Colonic mucosa (tissue), 4 donors: Measurements from ENCODE around the gene LAMC3. TPM values are rescaled to one million over a fixed set of nuclear protein-coding genes. Genes with fewer than 3 reads are reported as not detected.

Source experiments
- DNase-seq: peaks from one replicate; pipeline ENCODE4 v3.0.0-alpha.2; 2020
- H3K27ac ChIP-seq: fragments of 200-600 bp; one replicate; pipeline ENCODE4 v1.8.0; 2021
- H3K27me3 ChIP-seq: fragments of 200-600 bp; one replicate; pipeline ENCODE4 v1.8.0; 2021
- H3K36me3 ChIP-seq: fragments of 200-600 bp; one replicate; pipeline ENCODE4 v1.8.0; 2021
- H3K4me1 ChIP-seq: fragments of 200-600 bp; one replicate; pipeline ENCODE4 v1.8.0; 2021; ENCODE audit warnings: mild to moderate bottlenecking
- H3K4me3 ChIP-seq: fragments of 200-600 bp; one replicate; pipeline ENCODE4 v1.8.0; 2021
- H3K9ac ChIP-seq, 2 donors: one replicate each; pipeline ENCODE4 v1.7.0; 2013; ENCODE audit warnings: control low read depth in 2 of 2, low read depth in 2 of 2, low read length in 2 of 2
- H3K9me3 ChIP-seq: fragments of 200-600 bp; one replicate; pipeline ENCODE4 v1.8.0; 2021
- intact Hi-C: fragments of 100-400 bp; cut with DNase I; formaldehyde crosslinking; loops from one replicate; pipeline ENCODE4 v1.14.1; 2022
- total RNA-seq, 2 donors: library from RNA; stranded (reverse); fragmentation: NEBNext Ultra II Directional in 1 of 2; extraction: Animal tissue kit (Norgen Biotek cat#: 25700) in 1 of 2; gene quantifications; one replicate each; pipeline ENCODE4 v1.2.1, GENCODE V29; 2021
- TF ChIP-seq, protein P1 (sequence below): fragments of 200-600 bp; IDR thresholded peaks from one replicate; pipeline ENCODE4 v1.8.0; 2022; ENCODE audit warnings: antibody characterized with exemption, mild to moderate bottlenecking
- donor health status: healthy.
- donor health status: DM: no; HTN: no; CAD: no.
- donor health status: DM: no; HTN: no; CAD: no.

Gene LAMC3
- total RNA-seq, 2 donors from 2014 or later: 0.67 to 1.9 TPM

DNA sequence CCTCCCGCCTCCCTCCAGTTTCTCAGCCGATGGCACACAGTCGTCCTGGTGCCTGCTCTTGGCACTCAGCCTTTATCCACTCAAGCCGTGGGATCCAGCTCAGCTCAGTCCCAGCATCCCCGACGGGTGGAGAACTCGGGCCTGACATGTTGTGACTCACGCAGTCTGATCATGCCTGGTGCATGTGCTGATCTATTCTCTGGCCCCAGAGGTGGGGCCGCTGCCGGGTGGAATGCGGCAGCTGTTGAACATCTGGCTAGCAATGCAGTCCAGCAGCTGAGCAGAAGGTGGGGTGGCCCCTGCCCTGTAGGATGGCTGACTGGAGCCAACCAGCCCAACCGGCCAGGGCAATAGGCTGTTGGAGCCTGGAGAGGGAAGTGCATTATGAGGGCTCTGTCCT lies 85.6 kb downstream of the LAMC3 start:
- TF ChIP-seq, protein P1, sequence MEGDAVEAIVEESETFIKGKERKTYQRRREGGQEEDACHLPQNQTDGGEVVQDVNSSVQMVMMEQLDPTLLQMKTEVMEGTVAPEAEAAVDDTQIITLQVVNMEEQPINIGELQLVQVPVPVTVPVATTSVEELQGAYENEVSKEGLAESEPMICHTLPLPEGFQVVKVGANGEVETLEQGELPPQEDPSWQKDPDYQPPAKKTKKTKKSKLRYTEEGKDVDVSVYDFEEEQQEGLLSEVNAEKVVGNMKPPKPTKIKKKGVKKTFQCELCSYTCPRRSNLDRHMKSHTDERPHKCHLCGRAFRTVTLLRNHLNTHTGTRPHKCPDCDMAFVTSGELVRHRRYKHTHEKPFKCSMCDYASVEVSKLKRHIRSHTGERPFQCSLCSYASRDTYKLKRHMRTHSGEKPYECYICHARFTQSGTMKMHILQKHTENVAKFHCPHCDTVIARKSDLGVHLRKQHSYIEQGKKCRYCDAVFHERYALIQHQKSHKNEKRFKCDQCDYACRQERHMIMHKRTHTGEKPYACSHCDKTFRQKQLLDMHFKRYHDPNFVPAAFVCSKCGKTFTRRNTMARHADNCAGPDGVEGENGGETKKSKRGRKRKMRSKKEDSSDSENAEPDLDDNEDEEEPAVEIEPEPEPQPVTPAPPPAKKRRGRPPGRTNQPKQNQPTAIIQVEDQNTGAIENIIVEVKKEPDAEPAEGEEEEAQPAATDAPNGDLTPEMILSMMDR: no peak
- peak; percentile 22 for DNase-seq
- peaks cover 27% of the 10 kb centered on the region for H3K27me3 ChIP-seq
- no peaks in the 10 kb centered on the region for H3K4me1 ChIP-seq
- H3K9me3 ChIP-seq: no peaks in the 10 kb centered on the region
- H3K27ac ChIP-seq: no peak overlapping the region
- no peak overlapping the region for H3K9ac ChIP-seq
- no peaks in the 10 kb centered on the region for H3K36me3 ChIP-seq
- H3K4me3 ChIP-seq: no peak overlapping the region
- intact Hi-C loops: no loop called here

DNA sequence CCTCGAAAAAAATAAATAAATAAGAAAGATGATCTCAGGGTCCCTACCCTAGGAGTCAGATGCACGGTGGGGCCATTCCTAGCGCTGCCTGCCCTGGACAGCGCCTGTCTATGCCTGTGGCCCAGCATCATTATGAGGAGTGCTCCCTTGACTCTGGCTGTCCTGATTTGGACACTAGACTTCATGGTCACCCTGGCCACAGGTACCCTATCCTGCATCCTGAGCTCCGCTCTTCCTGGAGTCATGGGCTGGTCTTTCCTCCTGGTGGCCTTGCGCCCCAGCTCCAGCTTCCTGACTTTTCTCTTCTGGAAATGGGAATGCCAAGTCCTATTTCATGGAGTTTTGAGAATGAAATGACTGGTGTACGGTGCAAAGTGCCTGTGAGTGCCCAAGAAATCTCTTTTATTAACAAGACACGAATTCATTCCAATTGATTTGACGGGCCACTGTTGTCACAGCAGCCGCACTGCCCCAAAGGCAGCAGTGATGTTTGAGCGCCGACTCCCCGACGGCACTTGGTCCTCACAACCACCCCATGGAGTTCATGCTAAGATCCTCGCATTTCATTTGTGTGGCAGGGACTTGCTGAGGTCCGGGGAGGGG lies 86.8 kb downstream of the LAMC3 start:
- Histone ChIP-seq H3K27ac (no peak overlapping the region), H3K36me3 (no peaks in the 10 kb centered on the region), H3K4me3 (peak overlapping the region; percentile 44), H3K4me1 (no peaks in the 10 kb centered on the region), H3K27me3 (peaks cover 27% of the 10 kb centered on the region), H3K9ac (peak overlapping the region in 1 of 2 donors; percentile 24), H3K9me3 (no peaks in the 10 kb centered on the region)
- intact Hi-C loops: no loop called here
- DNase-seq: no peak
- TF ChIP-seq, protein P1: no peak

DNA sequence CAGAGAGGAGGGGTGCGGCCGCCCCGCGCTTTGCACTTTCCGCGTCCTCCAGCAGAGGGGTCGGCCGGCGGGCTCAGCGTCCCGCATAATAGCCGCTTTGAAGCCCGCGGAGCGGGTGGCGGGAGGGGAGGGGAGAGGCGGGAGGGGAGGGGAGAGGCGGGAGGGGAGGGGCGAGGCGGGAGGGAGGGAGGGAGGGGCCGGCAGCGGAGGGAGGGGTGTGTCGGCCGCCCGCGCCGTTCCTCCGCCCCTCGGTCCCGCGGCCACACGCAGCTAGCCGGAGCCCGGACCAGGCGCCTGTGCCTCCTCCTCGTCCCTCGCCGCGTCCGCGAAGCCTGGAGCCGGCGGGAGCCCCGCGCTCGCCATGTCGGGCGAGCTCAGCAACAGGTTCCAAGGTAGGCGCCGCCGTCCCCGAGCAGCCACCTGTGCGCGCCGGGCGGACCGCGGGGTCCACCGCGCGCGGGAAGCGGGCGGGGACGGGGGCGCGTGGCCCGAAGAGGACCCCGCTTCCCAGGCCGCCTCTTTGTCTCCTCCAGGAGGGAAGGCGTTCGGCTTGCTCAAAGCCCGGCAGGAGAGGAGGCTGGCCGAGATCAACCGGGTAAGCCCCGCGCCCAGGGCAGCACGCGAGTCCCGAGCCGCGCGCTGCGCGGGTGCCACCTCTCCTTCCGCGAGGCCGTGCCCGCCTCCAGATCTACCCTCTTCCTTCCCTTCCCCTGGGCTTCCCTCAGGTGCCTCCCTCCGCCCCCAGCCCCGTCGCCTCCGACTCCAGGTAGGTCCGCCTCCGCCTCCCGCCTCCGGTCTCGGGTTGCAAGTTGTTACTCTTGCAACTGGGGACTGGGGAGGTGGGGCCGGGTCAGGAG lies 87.5 kb downstream of the LAMC3 start, which contains the start of gene AIF1L:
TSS of gene AIF1L (plus strand) at position 263 of the 857 bp plus-strand sequence. CDS start at position 362, 99 bp downstream.
- Histone ChIP-seq H3K9ac (peak within 1 kb of the TSS; percentile 24 to 34), H3K36me3 (no peaks in the 10 kb centered on the region), H3K27me3 (peaks cover 27% of the 10 kb centered on the region), H3K4me1 (no peaks in the 10 kb centered on the region), H3K9me3 (no peaks in the 10 kb centered on the region), H3K27ac (no peak within 1 kb of the TSS), H3K4me3 (peak within 1 kb of the TSS; percentile 44)
- intact Hi-C loops: no loop called here
- TF ChIP-seq, protein P1: no peak
- peak; percentile 38 for DNase-seq

DNA sequence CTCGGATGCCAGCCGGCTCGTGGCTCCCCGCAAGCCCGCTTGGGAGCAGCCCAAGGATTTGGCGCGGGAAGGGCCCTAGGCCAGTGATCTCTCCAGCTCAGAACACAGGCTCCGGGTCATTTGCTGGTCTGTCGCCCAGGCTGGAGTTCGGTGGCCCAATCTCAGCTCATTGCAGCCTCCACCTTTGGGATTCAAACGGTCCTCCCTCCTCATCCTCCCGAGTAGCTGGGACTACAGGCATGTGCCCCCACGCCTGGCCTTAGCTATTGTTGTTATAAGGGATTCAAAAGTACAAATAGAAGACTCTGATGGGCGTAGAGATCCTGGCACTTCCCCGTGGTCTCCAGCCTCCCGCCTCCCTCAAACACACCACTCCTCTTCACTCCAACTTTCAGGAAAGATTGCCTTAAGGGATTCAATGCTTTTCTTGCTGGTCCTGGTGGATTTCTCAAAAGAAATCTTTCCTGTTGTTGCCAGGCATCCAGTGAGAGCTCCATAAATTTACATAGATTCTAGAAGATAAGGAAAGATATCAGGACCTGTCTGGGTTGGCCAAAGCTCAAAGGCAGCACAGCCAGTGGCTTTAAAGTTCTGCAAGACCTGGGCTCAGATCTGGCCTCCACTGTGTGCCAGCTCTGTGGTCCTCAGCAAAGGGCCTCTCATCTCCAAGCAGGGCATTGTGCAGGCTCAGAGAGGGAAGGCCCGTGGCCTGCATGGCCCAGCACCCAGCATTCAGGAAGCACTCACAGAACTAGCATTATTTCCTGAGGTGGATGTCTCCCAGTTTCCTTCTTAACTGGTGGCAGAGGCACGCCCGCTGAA lies 88.4 kb downstream of the LAMC3 start:
- no peaks in the 10 kb centered on the region for H3K36me3 ChIP-seq
- intact Hi-C loops: no loop called here
- H3K4me1 ChIP-seq: no peaks in the 10 kb centered on the region
- H3K27ac ChIP-seq: no peak overlapping the region
- no peak for DNase-seq
- H3K27me3 ChIP-seq: peaks cover 27% of the 10 kb centered on the region
- H3K9me3 ChIP-seq: no peaks in the 10 kb centered on the region
- peak overlapping the region; percentile 44 for H3K4me3 ChIP-seq
- TF ChIP-seq, protein P1: no peak
- peak overlapping the region in 1 of 2 donors; percentile 34 for H3K9ac ChIP-seq

DNA sequence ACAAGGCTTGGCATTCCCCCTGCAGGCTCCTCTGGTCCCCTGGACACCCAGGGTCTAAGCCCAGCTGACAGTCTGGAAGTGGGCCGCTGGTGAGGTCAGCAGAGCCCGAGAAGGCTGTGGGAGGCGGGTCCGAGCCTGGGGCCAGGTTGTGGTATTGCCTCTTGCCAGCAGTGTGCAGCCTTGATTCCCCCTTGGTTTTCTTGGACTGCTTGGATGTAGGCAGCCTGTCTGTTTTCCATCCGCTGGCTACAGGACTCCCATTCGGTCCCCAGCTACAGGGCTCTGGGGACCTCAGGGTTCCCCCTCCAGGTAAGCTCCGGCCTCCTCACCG lies 88.9 kb downstream of the LAMC3 start:
- TF ChIP-seq, protein P1: no peak
- Histone ChIP-seq H3K36me3 (no peaks in the 10 kb centered on the region), H3K27ac (no peak overlapping the region), H3K4me1 (no peaks in the 10 kb centered on the region), H3K4me3 (no peak overlapping the region), H3K27me3 (peaks cover 27% of the 10 kb centered on the region), H3K9me3 (no peaks in the 10 kb centered on the region), H3K9ac (no peak overlapping the region)
- intact Hi-C loops: no loop called here
- DNase-seq: no peak
